Muscle layer of duodenum (tissue), 2 donors: ENCODE measurements around the gene RPL21.
A peak's percentile ranks its signal among the peaks of the same experiment; 100 is the strongest.
"Not testable (repeated sequence)": the region's sequence is repeated elsewhere in the genome, so short reads cannot be mapped to it uniquely, and the experiment has no call there.

Source experiments
- H3K27ac ChIP-seq: one replicate; pipeline ENCODE4 v1.7.0; 2013; ENCODE audit warnings: mild to moderate bottlenecking, low read length
- H3K27me3 ChIP-seq: one replicate; pipeline ENCODE4 v1.7.0; 2013; ENCODE audit warnings: low read depth, mild to moderate bottlenecking, control low read depth, low read length
- H3K36me3 ChIP-seq, 2 donors: one replicate each; pipeline ENCODE4 v1.7.0; 2013; ENCODE audit warnings: low read length in 2 of 2, control low read depth in 1 of 2, mild to moderate bottlenecking in 1 of 2; ENCODE audit not compliant: insufficient read depth in 2 of 2, control insufficient read depth in 1 of 2
- H3K4me1 ChIP-seq, 2 donors: one replicate each; pipeline ENCODE4 v1.7.0; 2013; ENCODE audit warnings: low read length in 2 of 2, mild to moderate bottlenecking in 2 of 2, control low read depth in 1 of 2, moderate library complexity in 1 of 2; ENCODE audit not compliant: insufficient read depth in 2 of 2, control insufficient read depth in 1 of 2
- H3K4me3 ChIP-seq, 2 donors: one replicate each; pipeline ENCODE4 v1.7.0; 2013; ENCODE audit warnings: low read length in 2 of 2, low read depth in 1 of 2, mild to moderate bottlenecking in 1 of 2
- H3K9me3 ChIP-seq, 2 donors: one replicate each; pipeline ENCODE4 v1.7.0; 2013; ENCODE audit warnings: low read length in 2 of 2, control low read depth in 1 of 2, mild to moderate bottlenecking in 1 of 2; ENCODE audit not compliant: control insufficient read depth in 1 of 2
- donor health status: healthy.

RPL21 gene

DNA sequence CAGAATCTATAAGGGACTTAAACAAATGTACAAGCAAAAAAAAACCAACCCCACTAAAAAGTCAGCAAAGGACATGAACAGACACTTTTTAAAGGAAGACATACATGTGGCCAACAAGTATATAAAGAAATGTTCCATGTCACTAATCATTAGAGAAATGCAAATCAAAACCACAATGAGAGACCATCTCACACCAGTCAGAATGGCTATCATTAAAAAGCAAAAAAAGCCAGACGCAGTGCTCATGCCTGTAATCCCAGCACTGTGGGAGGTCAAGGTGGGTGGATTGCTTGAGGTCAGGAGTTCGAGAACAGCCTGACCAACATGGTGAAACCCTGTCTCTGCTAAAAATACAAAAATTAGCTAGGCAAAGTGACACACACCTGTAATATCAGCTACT lies 29.3 kb upstream of the RPL21 start:
- not testable (repeated sequence) for H3K36me3 ChIP-seq, H3K4me1 ChIP-seq, H3K4me3 ChIP-seq, H3K27me3 ChIP-seq, H3K9me3 ChIP-seq, H3K27ac ChIP-seq

DNA sequence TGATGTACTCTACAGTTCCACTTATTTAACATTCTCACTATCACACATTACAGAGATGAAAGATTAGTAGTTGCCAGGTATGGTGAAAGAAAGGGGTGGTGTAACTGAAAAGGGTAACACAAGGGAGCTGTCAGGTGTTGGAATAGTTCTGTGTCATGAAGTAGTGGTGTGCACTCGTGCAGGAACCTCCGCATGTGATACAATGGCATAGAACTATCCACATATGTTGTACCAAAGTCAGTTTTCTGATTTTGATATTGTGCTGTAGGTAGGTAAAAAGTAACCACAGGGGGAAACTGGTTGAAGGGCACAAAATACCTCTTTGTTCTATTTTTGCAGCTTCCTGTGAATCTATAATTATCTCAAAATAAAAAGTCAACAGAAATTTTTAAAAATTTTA lies 24.4 kb upstream of the RPL21 start:
- no peak overlapping the region for H3K27ac ChIP-seq
- H3K27me3 ChIP-seq = no peaks in the 10 kb centered on the region
- H3K36me3 ChIP-seq = no peaks in the 10 kb centered on the region
- peaks cover 0 to 5% of the 10 kb centered on the region in 2 donors for H3K4me1 ChIP-seq
- no peak overlapping the region for H3K4me3 ChIP-seq
- H3K9me3 ChIP-seq = no peaks in the 10 kb centered on the region

- H3K36me3 ChIP-seq = no peaks in the 10 kb centered on the region
- H3K4me3 ChIP-seq = no peak overlapping the region
- peaks cover 0 to 2% of the 10 kb centered on the region in 2 donors for H3K9me3 ChIP-seq
- no peak overlapping the region for H3K27ac ChIP-seq
- no peaks in the 10 kb centered on the region for H3K27me3 ChIP-seq
- peaks cover 0 to 5% of the 10 kb centered on the region in 2 donors for H3K4me1 ChIP-seq
Measured at GRCh38 chr13:27228131-27228530, 23.2 kb upstream of the RPL21 start.

DNA sequence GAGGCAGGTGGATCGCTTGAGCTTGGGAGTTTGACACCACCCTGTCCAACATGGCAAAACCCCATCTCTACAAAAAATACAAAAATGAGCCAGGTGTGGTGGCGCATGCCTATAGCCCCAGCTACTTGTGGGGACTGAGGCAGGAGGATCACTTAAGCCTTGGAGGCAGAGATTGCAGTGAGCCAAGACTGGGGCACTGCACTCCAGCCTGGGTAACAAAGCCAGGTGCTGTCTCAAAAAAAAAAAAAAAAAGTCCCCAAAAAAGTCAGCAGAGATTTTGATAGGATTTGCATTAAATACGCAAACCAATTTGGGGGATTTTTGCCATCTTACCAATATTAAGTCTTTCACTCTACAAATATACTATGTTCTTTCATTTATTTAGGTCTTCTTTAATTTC lies 21.7 kb upstream of the RPL21 start:
- H3K36me3 ChIP-seq = no peaks in the 10 kb centered on the region
- peaks cover 0 to 5% of the 10 kb centered on the region in 2 donors for H3K4me1 ChIP-seq
- H3K9me3 ChIP-seq = peaks cover 0 to 2% of the 10 kb centered on the region in 2 donors
- no peak overlapping the region for H3K4me3 ChIP-seq
- H3K27ac ChIP-seq = no peak overlapping the region
- H3K27me3 ChIP-seq = no peaks in the 10 kb centered on the region

GRCh38 chr13:27233964-27234363 lies 17.4 kb upstream of the RPL21 start:
- H3K27ac ChIP-seq = no peak overlapping the region
- H3K36me3 ChIP-seq = no peaks in the 10 kb centered on the region
- H3K9me3 ChIP-seq = peaks cover 0 to 2% of the 10 kb centered on the region in 2 donors
- no peaks in the 10 kb centered on the region for H3K4me1 ChIP-seq
- no peaks in the 10 kb centered on the region for H3K27me3 ChIP-seq
- H3K4me3 ChIP-seq = no peak overlapping the region

- H3K9me3 ChIP-seq = peaks cover 0 to 2% of the 10 kb centered on the region in 2 donors
- no peak overlapping the region for H3K27ac ChIP-seq
- H3K4me1 ChIP-seq = no peaks in the 10 kb centered on the region
- no peaks in the 10 kb centered on the region for H3K27me3 ChIP-seq
- H3K36me3 ChIP-seq = no peaks in the 10 kb centered on the region
- no peak overlapping the region for H3K4me3 ChIP-seq
Measured at GRCh38 chr13:27236478-27236877, 14.9 kb upstream of the RPL21 start.

DNA sequence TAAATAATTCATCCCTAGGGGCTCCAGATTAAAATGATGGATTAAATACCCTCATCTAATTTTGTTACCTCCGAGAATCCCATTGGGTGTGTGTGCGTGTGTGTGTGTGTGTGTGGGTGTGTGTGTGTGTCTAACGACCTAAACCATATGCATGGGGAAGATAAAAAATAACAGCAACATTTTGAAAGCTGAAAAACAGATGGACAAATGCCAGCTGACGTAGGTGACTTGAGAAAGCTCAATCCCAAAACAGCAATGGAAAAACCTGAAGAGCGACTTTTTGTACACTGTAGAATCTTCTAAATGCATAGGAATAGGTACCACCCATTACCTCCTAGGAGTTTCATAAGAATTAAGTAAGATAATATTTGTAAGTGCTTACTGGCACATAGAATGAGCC lies 8.7 kb upstream of the RPL21 start:
- Histone ChIP-seq H3K4me3 (no peak overlapping the region), H3K27me3 (no peaks in the 10 kb centered on the region), H3K9me3 (no peaks in the 10 kb centered on the region), H3K4me1 (no peaks in the 10 kb centered on the region), H3K36me3 (no peaks in the 10 kb centered on the region), H3K27ac (no peak overlapping the region)

DNA sequence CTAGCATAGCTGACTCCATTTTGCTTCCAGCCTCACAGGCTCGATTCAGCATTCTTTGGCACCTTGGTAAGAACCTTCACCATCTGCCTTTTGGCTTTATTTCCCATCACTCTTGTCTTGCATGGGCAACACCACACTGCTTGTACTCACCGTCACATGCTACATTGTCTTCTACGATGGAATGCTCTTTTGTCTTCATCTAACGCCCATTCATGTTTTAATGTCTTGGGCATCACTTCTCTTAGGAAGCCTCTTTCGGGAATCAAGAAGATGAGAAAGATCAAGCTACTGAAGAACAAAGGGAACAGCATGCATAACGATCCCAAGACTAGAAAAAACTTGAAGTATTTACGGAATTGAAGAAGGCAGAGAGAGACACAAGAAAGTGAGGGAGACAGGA lies 5.7 kb upstream of the RPL21 start:
- H3K4me3 ChIP-seq = no peak overlapping the region
- H3K4me1 ChIP-seq = peaks cover 0 to 6% of the 10 kb centered on the region in 2 donors
- no peaks in the 10 kb centered on the region for H3K27me3 ChIP-seq
- no peaks in the 10 kb centered on the region for H3K36me3 ChIP-seq
- no peak overlapping the region for H3K27ac ChIP-seq
- no peaks in the 10 kb centered on the region for H3K9me3 ChIP-seq

- Histone ChIP-seq H3K9me3 (no peaks in the 10 kb centered on the region), H3K4me1 (peaks cover 14 to 32% of the 10 kb centered on the region in 2 donors), H3K4me3 (peak overlapping the region; percentile 70 to 99), H3K27me3 (no peaks in the 10 kb centered on the region), H3K36me3 (peaks cover 15 to 19% of the 10 kb centered on the region in 2 donors), H3K27ac (peak overlapping the region; percentile 98)
Measured at GRCh38 chr13:27250833-27251165, 559 bp upstream of the RPL21 start.

DNA sequence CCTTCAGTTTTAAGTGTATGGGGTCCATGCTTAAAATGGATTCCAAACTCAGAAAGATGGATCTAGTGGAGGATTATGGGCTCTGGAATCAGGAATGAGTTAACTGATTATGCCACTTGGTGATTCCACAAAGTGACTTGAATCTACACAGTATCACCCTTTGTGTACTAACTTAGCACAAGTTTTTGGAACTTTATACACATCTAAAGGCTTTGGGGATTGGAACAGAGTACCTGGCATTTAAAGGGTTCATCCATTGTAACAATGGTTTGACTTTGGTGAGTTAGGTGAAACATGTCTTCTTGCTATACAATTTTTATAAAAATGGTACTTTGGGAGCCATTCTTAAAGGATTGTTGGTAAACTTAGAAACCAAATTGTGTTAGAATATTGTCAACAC lies 1.1 kb downstream of the RPL21 start:
- peaks cover 14 to 32% of the 10 kb centered on the region in 2 donors for H3K4me1 ChIP-seq

DNA sequence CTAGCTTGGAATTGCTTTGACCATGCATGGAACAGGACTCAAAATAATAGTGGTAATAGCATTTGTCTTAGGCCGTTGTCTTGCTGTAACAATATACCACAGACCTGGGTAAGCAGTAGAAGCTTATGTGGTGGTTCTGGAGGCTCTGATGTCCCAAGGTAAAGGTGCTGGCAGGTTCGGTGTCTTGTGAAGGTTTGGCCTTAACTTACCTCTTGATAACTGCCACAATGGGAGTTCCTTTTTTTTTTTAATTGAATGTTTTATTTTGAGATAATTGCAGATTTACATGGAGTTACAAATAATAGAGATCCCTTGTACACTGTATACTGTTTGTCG lies 5.8 kb downstream of the RPL21 start:
- peaks cover 14 to 31% of the 10 kb centered on the region in 2 donors for H3K4me1 ChIP-seq
- peaks cover 54 to 55% of the 10 kb centered on the region in 2 donors for H3K36me3 ChIP-seq
- H3K27ac ChIP-seq = no peak overlapping the region
- no peak overlapping the region for H3K4me3 ChIP-seq
- no peaks in the 10 kb centered on the region for H3K9me3 ChIP-seq
- no peaks in the 10 kb centered on the region for H3K27me3 ChIP-seq

More for the DNA sequence above, 1.1 kb downstream of the RPL21 start:
- Histone ChIP-seq H3K9me3 (no peaks in the 10 kb centered on the region), H3K27ac (peak overlapping the region; percentile 98), H3K36me3 (peaks cover 28 to 34% of the 10 kb centered on the region in 2 donors), H3K27me3 (no peaks in the 10 kb centered on the region), H3K4me3 (peak overlapping the region; percentile 70 to 99)

- Histone ChIP-seq H3K4me1 (peaks cover 14 to 27% of the 10 kb centered on the region in 2 donors), H3K36me3 (peaks cover 54 to 56% of the 10 kb centered on the region in 2 donors)
Measured at GRCh38 chr13:27257648-27258253, 6.4 kb downstream of the RPL21 start.

More at GRCh38 chr13:27257648-27258253, 6.4 kb downstream of the RPL21 start:
- H3K27ac ChIP-seq = no peak overlapping the region
- H3K9me3 ChIP-seq = no peaks in the 10 kb centered on the region
- H3K4me3 ChIP-seq = no peak overlapping the region
- no peaks in the 10 kb centered on the region for H3K27me3 ChIP-seq
